GM21825 (cell line): ENCODE measurements around the gene OTUD5.
"Not testable (repeated sequence)": the region's sequence is repeated elsewhere in the genome, so short reads cannot be mapped to it uniquely, and the experiment has no call there.

Source experiments
- ATAC-seq: cut with Tn5 transposase; IDR thresholded peaks from one replicate; pipeline ENCODE4 v1.9.1; 2021; ENCODE audit warnings: mild to moderate bottlenecking, moderate library complexity; ENCODE audit not compliant: unreplicated experiment

OTUD5 gene

DNA sequence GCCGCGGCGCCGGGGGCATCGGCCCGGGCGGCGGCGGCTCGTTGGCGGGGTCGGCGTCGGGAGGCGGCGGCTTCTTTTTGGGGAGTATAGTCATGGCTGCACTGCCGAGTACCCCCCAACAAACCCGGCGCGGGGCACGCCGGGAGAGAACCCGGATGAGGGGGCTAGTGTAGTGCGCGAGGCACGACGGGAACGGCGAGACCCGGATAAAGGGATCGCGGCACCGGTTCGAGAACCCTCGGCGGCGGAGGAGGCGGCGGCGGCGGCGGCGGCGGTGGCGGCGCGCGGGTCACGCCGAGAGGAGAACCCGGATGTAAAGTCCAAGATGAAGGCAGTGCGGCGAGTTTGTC is at the start of gene OTUD5:
TSS of gene OTUD5 (minus strand) at position 131 of the 350 bp plus-strand sequence. CDS start at position 94, 37 bp downstream.
- ATAC-seq, result peak; percentile 32

DNA sequence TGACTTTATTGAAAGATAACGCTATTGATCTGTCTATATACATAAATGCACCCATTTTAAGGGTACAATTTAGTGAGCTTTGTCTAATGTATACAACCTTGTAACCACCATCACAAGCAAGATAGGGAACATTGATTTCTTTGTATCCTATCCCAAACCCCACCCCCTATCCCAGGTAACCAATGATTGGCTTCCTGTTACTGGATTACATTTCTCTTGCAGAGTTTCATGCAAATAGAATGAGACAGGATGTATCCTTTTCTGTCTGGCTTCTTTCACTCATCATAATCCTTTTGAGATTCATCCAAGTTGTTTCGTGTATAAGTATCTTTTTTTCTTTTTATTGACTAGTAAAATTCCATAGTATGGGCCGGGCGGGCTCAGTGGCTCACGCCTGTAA is 46.3 kb upstream of the OTUD5 start:
- no peak for ATAC-seq

GRCh38 chrX:49002091-49002935 is 44.9 kb upstream of the OTUD5 start, which contains the start of gene GRIPAP1:
Gene GRIPAP1, minus strand, starts transcription at chrX:49002264. Its CDS starts 35 bp downstream, at chrX:49002229.
- peak; percentile 85 for ATAC-seq

DNA sequence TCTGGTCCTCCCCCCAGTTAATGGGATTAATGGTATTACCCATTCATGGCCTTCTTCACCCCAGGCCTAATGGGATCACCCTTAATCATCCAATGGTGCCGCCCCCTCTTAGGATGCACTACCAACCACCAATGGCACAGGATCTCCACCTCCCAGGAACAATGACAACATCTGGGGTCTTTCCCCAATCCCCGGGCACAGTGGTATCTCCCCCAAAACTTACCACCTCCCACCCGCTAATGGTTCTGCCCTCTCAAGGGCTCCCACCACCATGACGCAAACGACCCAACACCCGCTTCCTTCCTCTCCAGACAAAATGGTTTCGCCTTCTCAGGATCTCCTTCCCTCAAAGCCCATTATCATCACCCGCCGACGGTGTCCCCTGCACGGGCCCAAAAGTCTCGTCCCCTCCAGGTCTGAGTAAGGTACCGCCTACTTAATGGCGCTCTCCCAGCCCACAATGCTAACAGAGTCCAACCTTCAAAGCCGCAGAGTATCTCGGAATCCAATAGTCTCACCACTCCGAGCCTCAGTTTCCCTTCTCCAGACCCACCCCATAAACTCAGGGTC is 44.2 kb upstream of the OTUD5 start:
- ATAC-seq, result peak; percentile 23

- ATAC-seq, result no peak
Observed at GRCh38 chrX:49000636-49001035, 43.2 kb upstream of the OTUD5 start.

DNA sequence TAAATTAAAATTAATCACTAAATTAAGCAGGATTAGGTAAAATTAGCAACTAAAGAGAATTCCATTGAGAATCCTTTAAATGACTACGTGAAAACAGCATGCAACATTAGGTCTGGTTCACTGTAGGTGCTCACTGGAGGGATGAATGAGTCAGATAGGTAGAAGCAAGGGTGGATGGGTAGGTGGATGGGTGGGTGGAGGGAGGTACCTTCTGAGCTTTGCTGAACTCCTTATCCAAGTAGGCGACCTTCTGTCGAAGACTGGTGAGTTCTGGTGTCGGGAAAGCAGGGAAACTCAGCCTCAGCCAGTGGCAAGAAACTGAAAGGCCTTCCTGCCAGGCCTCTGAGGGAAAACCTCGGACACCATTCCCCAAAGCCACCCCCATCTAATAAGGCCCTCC is 41.6 kb upstream of the OTUD5 start:
- no peak for ATAC-seq

DNA sequence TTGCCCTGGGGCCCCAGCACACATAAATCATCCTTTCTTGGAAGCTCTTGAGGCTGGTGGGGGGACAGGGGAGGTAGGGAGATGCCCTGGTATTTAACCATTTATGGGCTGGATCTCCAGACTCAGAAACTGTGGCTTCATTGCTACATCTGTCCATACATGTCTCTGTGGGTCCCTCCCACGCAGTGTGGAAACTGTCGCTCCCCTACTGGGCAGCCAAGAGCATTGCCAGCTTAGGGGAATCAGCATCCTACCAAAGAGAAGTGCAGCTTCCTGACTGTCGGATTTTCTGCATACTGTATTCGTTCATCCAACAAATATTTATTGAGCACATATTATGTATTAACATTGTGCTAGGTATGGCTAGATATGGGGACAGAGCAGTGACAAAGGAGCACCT is 41.0 kb upstream of the OTUD5 start:
- ATAC-seq, result no peak

- no peak for ATAC-seq
Observed at GRCh38 chrX:48997865-48998264, 40.5 kb upstream of the OTUD5 start.

DNA sequence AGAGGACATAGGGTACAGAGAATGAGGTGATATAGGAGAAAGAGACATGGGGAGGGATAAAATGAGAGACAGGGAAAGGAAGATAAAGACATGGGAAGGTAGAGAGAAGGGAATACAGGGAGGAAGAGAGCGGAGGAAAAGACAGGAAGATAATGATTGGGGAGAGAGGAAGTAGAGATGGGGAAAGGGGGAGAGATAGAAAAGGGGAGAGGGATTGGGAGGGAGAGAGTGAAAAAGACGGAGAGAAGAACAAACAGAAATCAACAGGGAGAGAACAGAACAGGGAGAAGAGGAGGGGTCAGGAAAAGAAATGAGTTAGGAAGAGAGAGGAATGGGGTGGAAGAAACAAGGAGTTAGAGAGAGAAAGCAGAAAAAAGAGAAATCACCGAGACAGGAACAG is 40.0 kb upstream of the OTUD5 start:
- no peak for ATAC-seq

DNA sequence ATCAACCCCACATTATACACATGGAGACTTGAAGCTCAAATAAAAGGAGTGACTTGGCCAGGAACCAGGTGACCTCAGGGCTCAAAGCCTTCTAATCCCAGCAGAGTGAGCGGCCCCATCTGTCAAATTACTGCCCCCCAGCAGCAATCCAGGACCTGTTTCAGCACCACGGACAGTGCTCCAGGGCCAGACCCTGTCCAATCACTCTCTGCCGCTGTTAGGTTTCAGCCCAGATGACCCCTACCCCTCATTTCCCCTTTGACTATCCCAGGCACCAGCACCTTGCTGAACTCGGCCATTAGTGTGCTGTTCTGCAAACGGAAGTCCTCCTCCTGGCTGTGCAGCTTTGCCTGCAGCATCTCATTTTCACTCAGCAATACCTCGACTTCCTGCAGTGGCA is 39.6 kb upstream of the OTUD5 start:
- no peak for ATAC-seq

GRCh38 chrX:48992341-48992740 is 34.9 kb upstream of the OTUD5 start:
- ATAC-seq, result no peak

DNA sequence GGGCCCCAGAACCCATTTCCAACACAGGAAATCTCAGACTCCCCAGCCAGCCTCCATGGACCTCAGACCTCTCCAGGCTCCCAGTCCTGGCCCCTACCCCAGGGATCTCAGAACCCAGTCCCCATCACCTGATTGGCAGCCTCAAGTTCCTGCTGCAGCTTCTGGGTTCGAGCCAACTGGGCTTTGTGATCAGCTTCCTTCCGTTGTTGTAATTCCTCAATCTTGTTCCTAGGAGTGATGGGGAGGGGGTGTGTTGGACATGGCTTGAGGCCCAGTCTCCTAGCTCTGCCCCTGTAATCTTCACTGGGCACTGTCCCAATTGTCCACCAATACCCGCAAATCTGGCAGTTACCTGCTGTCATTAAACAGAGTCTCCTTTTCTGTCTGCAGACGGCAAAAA is 32.1 kb upstream of the OTUD5 start:
- no peak for ATAC-seq

- no peak for ATAC-seq
Observed at GRCh38 chrX:48983896-48984295, 26.5 kb upstream of the OTUD5 start.

- no peak for ATAC-seq
Observed at GRCh38 chrX:48983081-48983480, 25.7 kb upstream of the OTUD5 start.

- ATAC-seq, result no peak
Observed at GRCh38 chrX:48981178-48981577, 23.8 kb upstream of the OTUD5 start.

DNA sequence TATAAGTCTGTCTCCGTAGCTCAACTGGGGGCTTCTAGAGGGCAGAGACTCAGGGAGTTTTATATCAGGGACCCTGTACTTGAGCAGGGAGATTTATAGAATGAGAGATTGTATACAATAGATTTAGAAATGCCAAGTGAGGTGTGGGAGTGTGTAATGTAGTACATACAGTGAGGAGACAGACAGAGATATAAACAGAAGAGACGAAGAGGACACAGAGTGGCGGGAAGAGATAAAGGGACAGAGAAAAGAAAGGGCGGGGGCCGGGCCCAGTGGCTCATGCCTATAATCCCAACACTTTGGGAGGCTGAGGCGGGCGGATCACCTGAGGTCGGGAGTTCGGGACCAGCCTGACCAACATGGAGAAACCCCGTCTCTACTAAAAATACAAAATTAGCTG is 22.9 kb upstream of the OTUD5 start:
- not testable (repeated sequence) for ATAC-seq

DNA sequence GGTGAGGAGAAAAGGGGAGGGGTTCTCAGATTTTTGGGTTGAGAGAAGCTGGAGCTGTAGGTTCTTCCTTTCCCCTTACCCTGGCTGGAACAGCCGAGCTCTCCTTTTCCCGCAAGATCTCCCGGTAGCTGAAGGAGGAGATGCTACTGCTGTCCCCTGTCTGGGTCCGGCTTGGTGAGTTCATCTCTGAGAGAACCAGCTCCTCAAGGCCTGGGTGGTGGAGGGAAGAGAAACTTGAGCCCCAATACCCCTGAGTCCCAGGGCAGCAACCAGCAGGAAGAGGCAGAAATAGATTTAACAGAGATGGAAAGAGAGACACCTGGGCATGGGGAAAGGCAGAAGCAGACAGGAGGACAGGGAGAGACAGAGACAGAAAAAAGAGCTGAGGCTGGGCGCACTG is 20.8 kb upstream of the OTUD5 start:
- no peak for ATAC-seq

DNA sequence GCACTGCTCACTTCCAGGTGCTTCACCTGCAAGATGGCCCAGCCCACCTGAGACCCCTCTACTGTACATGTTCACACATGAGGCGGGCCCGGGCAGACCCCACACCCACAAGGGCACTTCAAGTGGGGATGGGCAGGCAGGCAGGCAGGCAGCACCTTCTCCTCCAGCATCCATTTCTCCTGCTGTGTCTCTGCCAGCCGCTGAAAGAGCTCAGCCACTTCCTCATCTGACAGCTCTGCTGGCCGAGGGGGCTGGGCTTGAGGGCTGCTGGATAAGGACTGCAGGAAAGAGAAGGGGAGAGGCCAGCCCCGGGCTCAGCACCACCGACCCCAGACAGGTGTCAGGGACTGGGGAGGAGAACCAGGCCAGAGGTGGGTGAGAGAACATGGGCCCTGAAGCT is 18.7 kb upstream of the OTUD5 start:
- ATAC-seq, result no peak

GRCh38 chrX:48975541-48975940 is 18.1 kb upstream of the OTUD5 start:
- ATAC-seq, result no peak

- ATAC-seq, result no peak
Observed at GRCh38 chrX:48975041-48975440, 17.6 kb upstream of the OTUD5 start.

DNA sequence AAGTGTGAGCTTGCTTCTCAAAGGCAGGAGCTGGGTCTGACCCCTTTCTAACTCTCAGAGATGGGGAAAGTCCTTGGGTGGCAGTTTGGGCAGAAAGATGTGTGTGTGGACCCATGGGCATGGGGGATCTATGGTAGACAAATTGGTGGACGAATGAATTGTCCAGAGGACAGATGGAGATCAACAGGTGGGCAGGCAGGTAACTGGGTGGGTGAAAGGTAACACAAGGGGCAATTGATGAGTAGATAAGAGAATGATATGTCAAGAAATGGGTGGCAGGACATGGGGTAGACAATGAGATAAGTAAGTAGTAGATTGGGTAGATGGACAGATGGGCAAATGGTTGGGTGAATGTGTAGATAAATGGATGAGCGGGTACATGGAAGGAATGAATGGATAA is 17.2 kb upstream of the OTUD5 start:
- ATAC-seq, result no peak

DNA sequence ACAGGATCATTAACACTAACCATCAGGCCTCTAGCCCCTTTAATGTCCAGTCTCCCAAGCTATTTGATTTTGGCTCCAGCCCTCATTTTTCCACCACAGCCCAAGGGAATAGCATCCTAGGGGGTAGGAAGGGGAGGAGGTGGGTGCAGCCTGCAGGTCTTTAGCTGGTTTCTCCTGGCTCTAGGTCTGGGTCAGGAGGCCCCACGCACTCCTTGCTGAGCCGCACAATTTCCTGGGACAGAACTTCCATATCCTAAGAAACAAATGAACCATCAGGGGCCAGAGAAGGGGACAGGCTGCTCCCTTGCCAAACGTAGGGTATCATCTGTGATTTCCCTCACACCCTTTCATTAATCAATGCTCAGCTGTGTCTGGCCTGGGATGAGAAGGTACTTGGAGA is 16.6 kb upstream of the OTUD5 start:
- ATAC-seq, result no peak
